ENCODE measurements around the gene CX3CL1. TPM values are rescaled to one million over a fixed set of nuclear protein-coding genes. Genes with fewer than 3 reads are reported as not detected.
"Not testable (repeated sequence)": the region's sequence is repeated elsewhere in the genome, so short reads cannot be mapped to it uniquely, and the experiment has no call there.

The CX3CL1 gene
- total RNA-seq, 1 donor from 2014 or later, result 10.1 TPM

GRCh38 chr16:57357330-57358085, 14.8 kb upstream of the CX3CL1 start:
- no peak for DNase-seq (ENCODE audit: low read depth)

GRCh38 chr16:57358086-57358420, 14.2 kb upstream of the CX3CL1 start:
- DNase-seq (ENCODE audit: low read depth), result no peak

GRCh38 chr16:57358527-57359095, 13.7 kb upstream of the CX3CL1 start, which contains the start of gene CCL22:
CCL22 (plus strand) TSS chr16:57358783; CDS start chr16:57358817, 34 bp downstream.
- no peak for DNase-seq (ENCODE audit: low read depth)

GRCh38 chr16:57360321-57360935, 11.9 kb upstream of the CX3CL1 start:
- no peak for DNase-seq (ENCODE audit: low read depth)

- DNase-seq (ENCODE audit: low read depth), result no peak
Observed at GRCh38 chr16:57361404-57361803, 10.9 kb upstream of the CX3CL1 start.

GRCh38 chr16:57364143-57364542, 8.1 kb upstream of the CX3CL1 start:
- no peak for DNase-seq (ENCODE audit: low read depth)

- DNase-seq (ENCODE audit: low read depth), result no peak
Observed at GRCh38 chr16:57366544-57367040, 5.7 kb upstream of the CX3CL1 start.

- peak; percentile 64 for DNase-seq (ENCODE audit: low read depth)
Observed at GRCh38 chr16:57367116-57367752, 5.1 kb upstream of the CX3CL1 start.

GRCh38 chr16:57371494-57372371, 557 bp upstream of the CX3CL1 start:
- DNase-seq (ENCODE audit: low read depth), result peak; percentile 80

- peak; percentile 73 for DNase-seq (ENCODE audit: low read depth)
Observed at GRCh38 chr16:57373117-57373947, 1.0 kb downstream of the CX3CL1 start.

GRCh38 chr16:57374067-57374534, 1.8 kb downstream of the CX3CL1 start:
- DNase-seq (ENCODE audit: low read depth), result peak; percentile 74

GRCh38 chr16:57374925-57375465, 2.7 kb downstream of the CX3CL1 start:
- not testable (repeated sequence) for DNase-seq (ENCODE audit: low read depth)

GRCh38 chr16:57376313-57376818, 4.1 kb downstream of the CX3CL1 start:
- DNase-seq (ENCODE audit: low read depth), result no peak

- DNase-seq (ENCODE audit: low read depth), result peak; percentile 42
Observed at GRCh38 chr16:57377080-57377841, 5.0 kb downstream of the CX3CL1 start.

GRCh38 chr16:57379579-57379978, 7.3 kb downstream of the CX3CL1 start:
- peak; percentile 51 for DNase-seq (ENCODE audit: low read depth)

GRCh38 chr16:57380671-57381462, 8.6 kb downstream of the CX3CL1 start:
- DNase-seq (ENCODE audit: low read depth), result no peak

- DNase-seq (ENCODE audit: low read depth), result no peak
Observed at GRCh38 chr16:57381791-57382534, 9.7 kb downstream of the CX3CL1 start.
